Measurements from ENCODE around the gene CRACR2B.

GRCh38 chr11:871472-871871, 43.8 kb downstream of the CRACR2B start:
- TF ChIP-seq NR0B2 (CRISPR knock-in tag; IDR thresholded peaks at IDR 0.05) (no peak), PLSCR1 (CRISPR knock-in tag; IDR thresholded peaks at IDR 0.05; ENCODE audit: borderline replicate concordance) (no peak), CTCF (CRISPR knock-in tag; IDR thresholded peaks at IDR 0.05) (no peak), MYC (CRISPR knock-in tag; IDR thresholded peaks at IDR 0.05; ENCODE audit: borderline replicate concordance) (no peak), KDM5A (IDR thresholded peaks at IDR 0.05; ENCODE audit: borderline replicate concordance, low read length) (no peak), ZMYM4 (CRISPR knock-in tag; IDR thresholded peaks at IDR 0.05) (no peak), NR2F6 (IDR thresholded peaks at IDR 0.05) (no peak), NR2F6 (CRISPR knock-in tag; IDR thresholded peaks at IDR 0.05) (no peak), ARNTL (CRISPR knock-in tag; IDR thresholded peaks at IDR 0.05) (no peak)

Data from HepG2 (cell line).